SKM-1 (cell line): ENCODE measurements around the gene RGS6.

Experiments
- DNase-seq: peaks from one replicate; lab custom pipeline; 2025; ENCODE audit not compliant: unreplicated experiment; lab: John Stamatoyannopoulos, UW

The RGS6 gene

GRCh38 chr14:72237722-72238666 is 305.8 kb downstream of the RGS6 start:
- no peak for DNase-seq

- no peak for DNase-seq
Observed at GRCh38 chr14:72243309-72244293, 311.4 kb downstream of the RGS6 start.

GRCh38 chr14:72247896-72248465 is 315.8 kb downstream of the RGS6 start:
- no peak for DNase-seq

- DNase-seq = no peak
Observed at GRCh38 chr14:72253503-72253902, 321.3 kb downstream of the RGS6 start.

GRCh38 chr14:72254202-72254936 is 322.1 kb downstream of the RGS6 start:
- no peak for DNase-seq

- no peak for DNase-seq
Observed at GRCh38 chr14:72254937-72255472, 322.8 kb downstream of the RGS6 start.

GRCh38 chr14:72256055-72256454 is 323.8 kb downstream of the RGS6 start:
- no peak for DNase-seq

GRCh38 chr14:72261068-72261467 is 328.8 kb downstream of the RGS6 start:
- DNase-seq = no peak

GRCh38 chr14:72262771-72263170 is 330.5 kb downstream of the RGS6 start:
- no peak for DNase-seq

- DNase-seq = no peak
Observed at GRCh38 chr14:72264716-72265115, 332.5 kb downstream of the RGS6 start.

GRCh38 chr14:72270147-72270727 is 338.0 kb downstream of the RGS6 start:
- DNase-seq = no peak

GRCh38 chr14:72270749-72271148 is 338.5 kb downstream of the RGS6 start:
- no peak for DNase-seq

GRCh38 chr14:72275242-72275641 is 343.0 kb downstream of the RGS6 start:
- no peak for DNase-seq

GRCh38 chr14:72278316-72278715 is 346.1 kb downstream of the RGS6 start:
- no peak for DNase-seq

GRCh38 chr14:72284176-72284575 is 351.9 kb downstream of the RGS6 start:
- DNase-seq = no peak

- DNase-seq = no peak
Observed at GRCh38 chr14:72290241-72290640, 358.0 kb downstream of the RGS6 start.

GRCh38 chr14:72291908-72292688 is 359.9 kb downstream of the RGS6 start:
- peak; percentile 15 for DNase-seq

GRCh38 chr14:72292689-72293024 is 360.4 kb downstream of the RGS6 start:
- DNase-seq = no peak

GRCh38 chr14:72301352-72301751 is 369.1 kb downstream of the RGS6 start:
- no peak for DNase-seq
